Keratinocyte (primary cell): Measurements from ENCODE around the gene HPX. TPM values are rescaled to one million over a fixed set of nuclear protein-coding genes. Genes with fewer than 3 reads are reported as not detected.

ENCODE experiments used
- DNase-seq: peaks from one replicate; pipeline ENCODE4 v3.0.0-alpha.2; 2011; ENCODE audit warnings: low read depth, missing footprints, low spot score
- FAIRE-seq: peaks from 2 replicates; lab custom pipeline; 2011; peaks lifted over from hg19 to GRCh38; lab: Jason Lieb, UNC
- H2AFZ ChIP-seq: 2 replicates; pipeline ENCODE4 v1.6.0; 2012; ENCODE audit warnings: low read length, control low read depth, inconsistent platforms; ENCODE audit not compliant: control insufficient read depth
- H3K27ac ChIP-seq: 2 replicates; pipeline ENCODE4 v1.5.1; 2011; ENCODE audit warnings: low read length; ENCODE audit not compliant: control insufficient read depth, insufficient read depth
- H3K27me3 ChIP-seq: 3 replicates; pipeline ENCODE4 v1.6.0; 2011; ENCODE audit warnings: low read length; ENCODE audit not compliant: control insufficient read depth, insufficient read depth; ENCODE audit errors: extremely low read depth
- H3K36me3 ChIP-seq, 2 experiments: 2 replicates in 1 of 2; 3 replicates in 1 of 2; pipeline ENCODE4 v1.5.1; 2011; ENCODE audit warnings: low read length in 2 of 2, mild to moderate bottlenecking in 1 of 2; ENCODE audit not compliant: control insufficient read depth in 2 of 2, insufficient read depth in 2 of 2; ENCODE audit errors: extremely low read depth in 1 of 2
- H3K4me1 ChIP-seq: 3 replicates; pipeline ENCODE4 v1.5.1; 2011; ENCODE audit warnings: low read length; ENCODE audit not compliant: control insufficient read depth, insufficient read depth; ENCODE audit errors: extremely low read depth
- H3K4me2 ChIP-seq: 3 replicates; pipeline ENCODE4 v1.6.0; 2011; ENCODE audit warnings: low read depth, low read length; ENCODE audit not compliant: control insufficient read depth, insufficient read depth; ENCODE audit errors: extremely low read depth
- H3K4me3 ChIP-seq, 3 experiments: fragments of 200-600 bp in 1 of 3; sonication (generic) in 1 of 3; 2 replicates in 2 of 3; 3 replicates in 1 of 3; pipeline ENCODE4 v1.5.1; 2011 to 2016; ENCODE audit warnings: low read length in 3 of 3, mild to moderate bottlenecking in 3 of 3, control low read depth in 2 of 3, inconsistent platforms in 1 of 3, low read depth in 1 of 3, mixed read lengths in 1 of 3, mixed run types in 1 of 3, moderate library complexity in 1 of 3; ENCODE audit not compliant: control insufficient read depth in 2 of 3, insufficient read depth in 2 of 3; ENCODE audit errors: extremely low read depth in 1 of 3
- H3K79me2 ChIP-seq: 2 replicates; pipeline ENCODE4 v1.6.0; 2012; ENCODE audit warnings: low read length; ENCODE audit not compliant: control insufficient read depth, insufficient read depth
- H3K9ac ChIP-seq: 3 replicates; pipeline ENCODE4 v1.6.0; 2011; ENCODE audit warnings: low read length; ENCODE audit not compliant: control insufficient read depth, insufficient read depth; ENCODE audit errors: extremely low read depth
- H3K9me1 ChIP-seq: 3 replicates; pipeline ENCODE4 v1.6.0; 2011; ENCODE audit warnings: low read length; ENCODE audit not compliant: control insufficient read depth, insufficient read depth; ENCODE audit errors: extremely low read depth
- H3K9me3 ChIP-seq: 2 replicates; pipeline ENCODE4 v1.5.1; 2012; ENCODE audit warnings: low read depth, low read length; ENCODE audit not compliant: control insufficient read depth
- H4K20me1 ChIP-seq: 3 replicates; pipeline ENCODE4 v1.6.0; 2011; ENCODE audit warnings: low read length; ENCODE audit not compliant: control insufficient read depth, insufficient read depth; ENCODE audit errors: extremely low read depth
- EZH2 ChIP-seq: IDR thresholded peaks from one replicate; pipeline ENCODE4 v1.6.1; 2012; ENCODE audit warnings: inconsistent platforms, mild to moderate bottlenecking, low read length, moderate library complexity
- dilution Hi-C: fragments of 300-500 bp; cut with MboI; formaldehyde crosslinking; loops from one replicate; pipeline ENCODE4 v1.7.0; 2020; ENCODE audit warnings: low sequenced_read_pairs; ENCODE audit not compliant: extremely low pct_ligation_motif_present
- polyA plus RNA-seq, 5 experiments: library from polyadenylated mRNA; depleted of rRNA in 3 of 5; stranded (reverse) in 3 of 5; stranded (forward) in 1 of 5; unstranded in 1 of 5; fragments of >200 nt; gene quantifications; 1 replicate in 1 of 5; 2 replicates in 3 of 5; 3 replicates in 1 of 5; pipeline versions ENCODE4 v1.2.1 to v1.2.3, GENCODE V29; 2011 to 2012; ENCODE audit warnings: missing spikeins in 2 of 5, low read depth in 1 of 5, low replicate concordance in 1 of 5
- TF ChIP-seq, protein P1 (sequence below), 3 experiments: IDR thresholded peaks in 1 of 3; conservative IDR thresholded peaks in 1 of 3; optimal IDR thresholded peaks in 1 of 3; 2 replicates in 2 of 3; 3 replicates in 1 of 3; pipeline versions ENCODE3 to v1.5.1; 2011; ENCODE audit warnings: low read length in 3 of 3, mild to moderate bottlenecking in 3 of 3, moderate library complexity in 2 of 3, control low read depth in 1 of 3, inconsistent platforms in 1 of 3; ENCODE audit not compliant: insufficient read depth in 2 of 3; ENCODE audit errors: extremely low read depth in 1 of 3

Gene HPX
- polyA plus RNA-seq, 1 donor (not counting 4 experiments of a cell fraction or from before 2014, with no cell fraction given): 0.76 TPM

DNA sequence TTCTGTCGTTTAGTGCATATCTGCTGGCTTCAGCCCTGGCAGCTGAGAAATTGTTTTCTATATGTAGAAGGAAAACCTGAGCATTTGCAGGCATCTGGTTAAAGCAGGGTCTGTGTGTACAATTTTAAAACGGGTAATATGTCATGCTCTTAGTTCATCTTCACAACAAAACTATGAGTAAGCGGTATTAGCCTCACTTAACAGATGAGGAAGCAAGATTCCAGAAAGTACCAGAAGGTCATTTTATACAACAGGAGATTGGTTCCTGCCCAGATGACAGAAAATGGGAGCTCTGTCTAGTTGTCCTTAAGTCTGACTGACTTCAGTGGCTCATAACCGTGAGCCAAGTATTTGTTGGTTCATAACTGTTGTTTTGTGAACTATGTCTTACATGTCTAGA is 41.7 kb upstream of the HPX start:
- no peaks in the 10 kb centered on the region for H3K9me3 ChIP-seq
- H4K20me1 ChIP-seq: no peaks in the 10 kb centered on the region
- no peak overlapping the region for H2AFZ ChIP-seq
- peaks cover 17% of the 10 kb centered on the region for H3K4me1 ChIP-seq
- peaks cover 3% of the 10 kb centered on the region for H3K9me1 ChIP-seq
- H3K79me2 ChIP-seq: peaks cover 55% of the 10 kb centered on the region
- TF ChIP-seq, protein P1, sequence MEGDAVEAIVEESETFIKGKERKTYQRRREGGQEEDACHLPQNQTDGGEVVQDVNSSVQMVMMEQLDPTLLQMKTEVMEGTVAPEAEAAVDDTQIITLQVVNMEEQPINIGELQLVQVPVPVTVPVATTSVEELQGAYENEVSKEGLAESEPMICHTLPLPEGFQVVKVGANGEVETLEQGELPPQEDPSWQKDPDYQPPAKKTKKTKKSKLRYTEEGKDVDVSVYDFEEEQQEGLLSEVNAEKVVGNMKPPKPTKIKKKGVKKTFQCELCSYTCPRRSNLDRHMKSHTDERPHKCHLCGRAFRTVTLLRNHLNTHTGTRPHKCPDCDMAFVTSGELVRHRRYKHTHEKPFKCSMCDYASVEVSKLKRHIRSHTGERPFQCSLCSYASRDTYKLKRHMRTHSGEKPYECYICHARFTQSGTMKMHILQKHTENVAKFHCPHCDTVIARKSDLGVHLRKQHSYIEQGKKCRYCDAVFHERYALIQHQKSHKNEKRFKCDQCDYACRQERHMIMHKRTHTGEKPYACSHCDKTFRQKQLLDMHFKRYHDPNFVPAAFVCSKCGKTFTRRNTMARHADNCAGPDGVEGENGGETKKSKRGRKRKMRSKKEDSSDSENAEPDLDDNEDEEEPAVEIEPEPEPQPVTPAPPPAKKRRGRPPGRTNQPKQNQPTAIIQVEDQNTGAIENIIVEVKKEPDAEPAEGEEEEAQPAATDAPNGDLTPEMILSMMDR (optimal IDR thresholded peaks at IDR 0.05 in 1 of 3, IDR thresholded peaks at IDR 0.05 in 1 of 3, conservative IDR thresholded peaks at IDR 0.05 in 1 of 3; ENCODE audit: extremely low read depth in 1 of 3, insufficient read depth in 2 of 3, low read length in 3 of 3): no peak
- TF ChIP-seq EZH2: no peak
- peak overlapping the region; percentile 84 to 97 (median 94) for H3K4me3 ChIP-seq
- FAIRE-seq (no peak), DNase-seq (no peak)
- H3K27me3 ChIP-seq: no peaks in the 10 kb centered on the region
- peaks cover 34 to 49% of the 10 kb centered on the region in 2 experiments for H3K36me3 ChIP-seq
- peak overlapping the region; percentile 96 for H3K4me2 ChIP-seq
- H3K9ac ChIP-seq: peak overlapping the region; percentile 97
- dilution Hi-C loops: no loop called here
- H3K27ac ChIP-seq: peak overlapping the region; percentile 95

DNA sequence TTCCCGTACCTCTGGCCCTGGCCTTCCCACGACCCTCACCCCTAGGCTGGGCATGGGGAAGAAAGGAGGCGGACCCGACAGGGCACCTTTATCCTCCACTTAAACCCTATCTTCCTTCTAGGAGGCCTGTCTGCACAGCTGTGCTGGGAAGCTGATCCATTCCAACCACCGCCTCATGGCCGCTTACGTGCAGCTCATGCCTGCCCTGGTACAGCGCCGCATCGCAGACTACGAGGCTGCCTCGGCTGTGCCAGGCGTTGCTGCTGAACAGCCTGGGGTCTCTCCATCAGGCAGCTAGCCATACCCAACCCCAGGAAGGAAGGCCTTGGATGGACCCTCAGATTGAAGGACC is 41.1 kb upstream of the HPX start:
- Histone ChIP-seq H3K9me1 (peaks cover 3% of the 10 kb centered on the region), H3K4me2 (peak overlapping the region; percentile 96), H3K4me1 (peaks cover 17% of the 10 kb centered on the region), H3K27ac (peak overlapping the region; percentile 95), H3K36me3 (peaks cover 37 to 51% of the 10 kb centered on the region in 2 experiments), H2AFZ (peak overlapping the region; percentile 70), H3K4me3 (peak overlapping the region; percentile 84 to 97 (median 94)), H3K27me3 (no peaks in the 10 kb centered on the region), H3K79me2 (peaks cover 55% of the 10 kb centered on the region), H4K20me1 (no peaks in the 10 kb centered on the region), H3K9me3 (no peaks in the 10 kb centered on the region), H3K9ac (peak overlapping the region; percentile 97)
- DNase-seq: no peak
- dilution Hi-C loops: no loop called here
- FAIRE-seq: no peak
- TF ChIP-seq EZH2: no peak
- TF ChIP-seq, protein P1 (optimal IDR thresholded peaks at IDR 0.05 in 1 of 3, IDR thresholded peaks at IDR 0.05 in 1 of 3, conservative IDR thresholded peaks at IDR 0.05 in 1 of 3; ENCODE audit: extremely low read depth in 1 of 3, insufficient read depth in 2 of 3, low read length in 3 of 3): no peak
